ENCODE measurements around the gene SH3GLB2.
"Not testable (repeated sequence)": the region's sequence is repeated elsewhere in the genome, so short reads cannot be mapped to it uniquely, and the experiment has no call there.

The SH3GLB2 gene

DNA sequence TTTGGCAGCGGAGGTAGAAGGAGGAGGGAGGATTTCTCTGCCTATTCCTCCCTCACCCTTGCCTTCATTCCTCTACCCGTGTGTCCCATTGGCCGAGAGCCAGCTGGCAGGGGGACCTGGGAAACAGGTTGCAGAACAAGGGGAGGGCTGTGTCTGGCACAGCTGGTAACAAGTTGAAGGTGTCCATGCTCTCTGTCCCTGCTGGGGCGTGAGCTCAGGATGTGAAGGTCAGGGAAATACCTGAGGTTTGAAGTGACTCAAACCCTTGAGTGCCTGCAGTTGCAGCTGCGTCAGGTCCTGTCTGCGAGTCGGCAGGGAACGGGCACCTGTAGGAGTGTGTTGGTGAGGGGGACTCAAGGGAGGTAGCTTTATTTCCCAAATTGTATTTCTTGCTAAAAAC is 24.5 kb upstream of the SH3GLB2 start:
- DNase-seq, result no peak

DNA sequence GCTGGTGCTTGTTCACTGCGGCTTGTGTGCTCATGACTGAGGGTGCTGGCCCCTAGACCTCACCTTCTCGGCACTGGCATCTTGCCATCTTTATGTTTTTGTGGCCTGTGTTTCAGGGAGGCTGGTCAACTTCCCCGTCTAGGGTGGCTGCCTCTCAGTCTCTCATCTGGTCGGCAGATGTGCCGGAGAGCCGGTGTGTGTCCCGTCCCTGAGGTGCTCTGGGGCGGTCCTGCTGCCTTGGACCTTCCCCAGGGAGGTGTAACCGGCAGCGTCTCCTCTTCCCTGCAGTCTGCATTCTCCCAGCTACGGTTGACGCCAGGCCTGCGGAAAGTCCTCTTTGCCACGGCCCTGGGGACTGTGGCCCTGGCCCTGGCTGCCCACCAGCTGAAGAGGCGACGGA is 13.9 kb upstream of the SH3GLB2 start:
- DNase-seq, result no peak

- no peak for DNase-seq
Observed at GRCh38 chr9:129040113-129040643, 12.0 kb upstream of the SH3GLB2 start.

DNA sequence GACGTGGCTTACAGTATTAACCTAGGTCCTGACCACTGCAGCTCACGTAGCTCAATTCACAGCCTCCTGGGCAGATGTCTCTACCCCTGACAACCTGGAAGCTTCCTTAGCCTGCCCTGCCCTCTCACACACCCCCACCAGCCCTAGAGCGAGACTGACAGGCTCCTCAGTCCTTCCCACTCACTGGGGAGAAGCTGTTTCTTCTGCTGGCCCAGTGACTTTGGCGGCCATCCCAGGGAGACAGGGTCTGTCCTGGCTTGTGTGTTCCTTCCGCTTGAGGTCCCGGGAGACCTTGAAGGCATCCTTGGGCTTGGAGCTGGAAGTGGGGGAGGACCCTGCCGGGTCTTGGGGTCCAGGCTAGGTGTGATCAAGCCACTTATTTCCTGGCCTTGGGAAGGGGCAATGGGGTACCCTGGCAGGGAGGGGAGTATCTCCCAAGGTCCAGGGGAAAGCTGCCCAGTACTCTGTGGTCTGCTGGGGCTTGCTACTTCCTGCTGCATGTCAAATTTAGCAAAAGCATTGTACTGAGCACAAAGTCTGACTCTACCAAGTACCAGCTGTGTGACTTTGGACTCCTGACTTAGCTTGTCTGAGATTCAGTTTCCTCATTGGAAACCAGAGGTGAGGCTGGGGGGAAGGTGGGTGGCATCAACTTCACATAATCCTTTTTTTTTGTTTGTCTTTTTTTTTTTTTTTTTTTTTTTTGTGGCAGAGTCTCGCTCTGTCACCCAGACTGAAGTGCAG is 10.2 kb upstream of the SH3GLB2 start:
- DNase-seq, result no peak

DNA sequence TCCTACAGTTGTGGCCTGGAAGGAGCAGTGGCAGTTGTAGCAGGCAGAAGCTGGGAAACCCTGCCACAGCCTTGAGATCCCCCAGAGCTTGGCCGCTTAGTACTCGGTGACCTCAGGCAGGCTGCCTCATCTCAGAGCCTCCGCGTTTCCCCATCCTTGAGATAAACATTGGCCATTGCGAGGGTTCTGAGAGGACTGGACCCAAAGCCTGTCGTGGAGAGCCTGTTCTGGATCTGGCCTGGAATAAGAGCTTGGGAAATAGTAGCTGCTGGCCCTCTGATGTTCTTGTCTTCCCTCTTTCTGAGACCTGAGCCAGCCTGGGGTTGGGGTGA is 9.6 kb upstream of the SH3GLB2 start:
- DNase-seq, result no peak

DNA sequence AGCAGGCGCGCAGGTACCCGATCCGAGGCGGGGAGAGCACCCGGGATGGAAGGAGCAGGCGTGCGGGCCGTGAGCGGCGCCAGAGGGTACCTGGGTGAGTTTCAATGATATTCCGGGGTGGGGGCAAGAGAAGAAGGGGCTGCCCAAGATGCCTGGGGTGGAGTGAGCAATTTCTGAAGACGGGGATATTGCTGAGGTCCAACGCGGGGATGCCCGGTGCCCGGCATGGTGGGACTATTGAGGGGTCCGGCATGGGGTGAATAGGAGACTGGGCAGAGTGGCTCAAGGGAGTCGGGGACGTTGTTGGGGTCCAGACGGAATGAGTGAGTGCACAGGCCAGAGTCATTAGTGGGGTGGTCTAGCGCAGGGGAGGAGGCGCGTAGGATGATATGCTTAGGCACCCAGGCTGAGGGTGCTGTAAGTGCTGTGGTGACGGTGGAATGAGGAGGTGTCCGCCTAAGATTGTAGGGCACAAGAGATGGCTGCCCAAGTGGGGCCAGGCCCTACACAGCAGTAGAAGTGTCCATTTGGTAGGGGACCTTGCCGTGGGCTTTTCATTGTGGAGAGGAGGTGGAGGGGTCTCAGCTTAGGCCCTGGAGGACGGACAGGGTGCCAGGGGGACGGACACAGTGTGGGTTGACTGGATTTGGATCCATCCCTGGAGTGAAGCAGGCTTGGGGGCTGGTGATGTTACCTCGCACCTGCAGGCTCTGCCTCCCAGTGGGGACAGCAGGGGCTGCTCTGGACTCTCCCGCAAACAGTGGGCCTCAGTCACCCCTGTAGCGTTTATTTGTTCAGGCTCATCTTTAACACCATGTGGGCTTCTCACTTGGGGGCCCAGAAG is 9.0 kb upstream of the SH3GLB2 start:
- no peak for DNase-seq

DNA sequence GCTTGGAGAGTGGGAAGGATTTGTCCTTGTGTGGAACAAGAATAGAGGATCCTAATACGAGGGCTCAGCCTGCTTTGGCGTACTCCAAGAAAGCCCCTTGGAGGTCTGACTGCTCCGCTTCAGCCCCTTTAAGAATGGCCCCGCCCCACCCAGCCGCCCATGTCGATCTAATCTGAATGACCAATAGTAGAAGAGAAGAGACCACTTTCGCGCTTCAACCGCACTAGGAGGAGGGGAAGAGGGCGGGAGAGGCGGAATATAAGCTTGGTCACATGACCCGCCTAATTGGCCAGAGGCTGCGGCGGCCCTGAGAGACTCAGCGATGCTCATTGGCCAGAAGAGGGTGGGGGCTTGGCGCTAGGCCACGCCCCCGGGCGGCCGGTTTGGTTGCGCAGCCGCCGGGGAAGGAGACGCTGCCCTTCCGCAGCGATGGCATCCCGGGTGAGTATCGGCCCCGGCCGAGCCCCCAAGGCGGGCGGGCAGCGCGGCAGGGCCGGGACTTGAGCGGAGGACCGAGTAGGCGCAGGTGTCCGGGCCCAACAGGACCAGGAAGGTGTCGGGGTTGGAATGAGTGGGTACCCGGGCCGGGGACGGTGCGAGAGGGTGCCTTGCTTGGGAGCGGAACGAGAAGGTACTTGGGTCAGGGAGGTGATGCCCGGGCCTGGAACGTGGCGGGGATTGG is 8.3 kb upstream of the SH3GLB2 start, which contains the start of gene MIGA2:
TSS of gene MIGA2 (plus strand) at position 386 of the 682 bp plus-strand sequence. CDS start 3,969 bp downstream, outside the sequence.
- DNase-seq, result peak; percentile 98 to 100

- not testable (repeated sequence) for DNase-seq
Observed at GRCh38 chr9:129035838-129036237, 7.7 kb upstream of the SH3GLB2 start.

- no peak for DNase-seq
Observed at GRCh38 chr9:129033216-129033615, 5.1 kb upstream of the SH3GLB2 start.

GRCh38 chr9:129032541-129033159 is 4.5 kb upstream of the SH3GLB2 start:
- no peak for DNase-seq

GRCh38 chr9:129031514-129031913 is 3.4 kb upstream of the SH3GLB2 start:
- DNase-seq, result no peak

GRCh38 chr9:129030191-129030590 is 2.1 kb upstream of the SH3GLB2 start:
- no peak for DNase-seq

DNA sequence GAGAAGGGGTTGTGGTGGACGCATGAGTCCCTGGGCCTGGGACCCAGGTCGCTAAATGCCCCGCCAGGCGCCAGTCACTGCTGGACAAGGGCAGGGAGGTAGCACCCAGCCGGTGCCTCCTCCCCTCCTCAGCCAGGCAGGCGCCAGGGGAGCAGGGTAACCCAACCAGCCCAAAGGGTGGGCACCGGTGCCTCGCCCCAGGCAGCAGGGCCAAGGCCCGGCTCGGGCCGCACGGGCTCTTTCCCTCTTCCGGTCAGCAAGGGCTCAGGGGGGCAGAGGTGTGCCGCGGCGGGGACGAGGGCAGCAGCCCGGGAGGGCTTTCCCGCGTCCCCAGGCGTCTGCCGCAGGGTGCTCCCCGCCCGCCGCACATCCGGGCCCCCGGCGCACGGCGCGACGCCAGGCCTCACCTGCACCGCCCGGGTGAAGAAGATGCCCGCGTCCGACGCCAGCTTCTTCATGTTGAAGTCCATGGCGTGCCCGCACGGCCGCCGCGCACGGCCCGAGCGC is 393 bp downstream of the SH3GLB2 start:
- DNase-seq, result peak in 1 of 2 experiments; percentile 62

- no peak for DNase-seq
Observed at GRCh38 chr9:129027224-129027684, 877 bp downstream of the SH3GLB2 start.

DNA sequence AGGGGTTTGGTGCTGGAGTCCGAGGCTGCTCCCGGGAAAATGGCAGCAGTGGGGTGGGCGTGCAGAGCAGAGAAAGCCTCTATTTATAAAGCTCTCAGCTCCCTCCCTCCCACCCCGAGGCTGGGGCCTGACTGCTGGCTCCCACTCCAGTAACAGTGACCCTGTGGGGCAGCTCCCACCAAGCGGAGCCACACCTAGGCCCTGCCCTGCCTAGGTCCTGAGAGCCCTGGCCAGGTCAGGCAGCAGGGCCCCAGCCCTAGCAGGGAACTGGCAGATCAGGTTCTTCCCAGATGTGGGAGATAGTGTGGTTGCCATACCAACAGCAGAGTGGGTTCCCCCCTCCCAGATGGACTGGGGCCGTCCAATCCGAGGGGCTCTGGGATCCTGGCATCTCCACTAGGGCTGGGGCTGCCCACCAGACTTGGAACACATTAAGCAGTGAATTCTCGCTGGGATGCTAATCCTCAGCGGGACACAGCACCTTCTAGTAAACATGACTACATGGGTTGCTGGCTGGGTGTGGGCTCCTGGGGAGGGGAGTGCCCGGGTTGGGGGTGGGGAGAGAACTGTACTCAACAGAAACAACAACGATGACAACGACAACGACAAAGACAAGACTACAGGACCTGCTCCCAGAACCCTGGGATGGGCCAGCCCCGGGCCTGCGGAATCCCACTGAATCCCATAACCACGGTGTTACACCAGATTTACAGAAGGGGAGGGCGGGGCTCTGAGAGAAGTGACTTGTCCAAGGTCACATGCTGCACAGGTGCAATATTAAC is 1.5 kb downstream of the SH3GLB2 start:
- DNase-seq, result no peak

DNA sequence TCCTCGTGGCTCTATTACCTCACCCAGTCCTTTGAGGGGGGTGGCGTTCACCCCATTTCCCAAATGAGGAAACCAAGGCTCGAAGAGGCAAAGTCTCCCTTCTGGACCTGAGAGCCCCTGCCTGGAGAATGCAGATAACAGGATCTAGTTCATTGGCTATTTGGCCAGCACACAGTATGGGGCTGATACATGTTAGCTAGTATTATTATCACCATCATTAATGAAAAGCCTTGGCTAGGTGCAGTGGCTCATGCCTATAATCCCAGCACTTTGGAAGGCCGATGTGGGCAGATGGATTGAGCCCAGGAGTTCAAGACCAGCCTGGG is 4.3 kb downstream of the SH3GLB2 start:
- DNase-seq, result no peak

DNA sequence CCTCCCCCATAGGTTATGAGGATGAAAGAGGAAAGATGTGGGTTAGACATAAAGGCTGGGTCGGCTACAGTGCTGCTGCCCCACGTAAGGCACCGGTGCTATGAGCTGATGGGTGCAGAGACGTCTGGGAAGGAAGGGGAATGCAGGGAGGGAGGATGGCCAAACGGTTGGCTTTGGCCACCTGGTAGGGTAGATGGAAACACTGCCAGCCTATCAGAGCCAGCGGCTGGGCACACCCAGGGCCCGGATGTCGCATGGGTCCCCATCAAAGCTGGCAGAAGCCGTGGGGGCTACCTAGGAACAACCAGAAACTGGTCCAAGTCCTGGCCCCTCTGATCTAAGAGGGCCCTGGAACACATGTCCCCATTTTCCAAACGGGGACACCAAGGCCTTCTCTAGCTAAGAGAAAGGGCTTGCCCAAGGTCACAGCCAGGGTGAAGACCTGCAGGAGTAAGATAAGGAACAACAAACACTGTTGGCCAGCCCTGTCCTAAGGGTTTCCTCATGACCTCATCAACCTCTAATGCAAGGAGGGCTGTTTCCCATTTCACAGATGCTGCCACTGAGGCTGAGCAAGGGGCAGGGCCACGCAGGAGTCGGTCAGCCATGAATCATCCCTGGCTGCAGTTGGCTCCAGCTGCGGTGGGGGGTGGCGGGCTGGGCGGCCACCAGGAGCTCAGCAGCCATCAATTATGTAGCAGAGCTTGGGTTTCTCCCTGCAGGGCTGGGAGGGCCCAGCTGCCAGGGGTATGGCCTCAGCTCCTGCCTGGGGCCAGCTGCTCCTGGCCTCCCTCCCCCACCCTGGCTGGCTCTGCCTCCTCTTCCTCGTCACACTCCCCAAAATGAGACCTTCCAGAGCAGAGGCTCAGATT is 4.9 kb downstream of the SH3GLB2 start:
- no peak for DNase-seq

- DNase-seq, result no peak
Observed at GRCh38 chr9:129022037-129022436, 6.1 kb downstream of the SH3GLB2 start.

DNA sequence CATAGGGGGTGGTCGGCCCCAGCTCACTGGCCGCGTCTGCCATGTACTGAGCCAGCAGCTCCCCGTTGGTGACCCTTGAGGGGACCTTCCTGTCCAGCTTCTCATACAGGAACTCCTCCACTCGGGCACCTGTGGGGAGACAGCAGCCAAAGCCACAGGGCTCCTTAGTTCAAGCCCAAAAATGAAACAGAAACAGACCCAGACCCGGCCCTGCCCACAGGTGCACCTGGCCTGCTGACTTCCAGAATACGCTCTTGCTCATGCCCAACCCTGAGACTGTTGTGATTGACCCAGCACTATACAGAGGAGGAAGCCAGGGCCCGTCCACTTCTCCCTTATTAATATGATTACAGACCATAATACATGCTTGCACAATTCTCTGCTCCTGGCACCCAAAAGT is 7.0 kb downstream of the SH3GLB2 start:
- DNase-seq, result no peak

DNA sequence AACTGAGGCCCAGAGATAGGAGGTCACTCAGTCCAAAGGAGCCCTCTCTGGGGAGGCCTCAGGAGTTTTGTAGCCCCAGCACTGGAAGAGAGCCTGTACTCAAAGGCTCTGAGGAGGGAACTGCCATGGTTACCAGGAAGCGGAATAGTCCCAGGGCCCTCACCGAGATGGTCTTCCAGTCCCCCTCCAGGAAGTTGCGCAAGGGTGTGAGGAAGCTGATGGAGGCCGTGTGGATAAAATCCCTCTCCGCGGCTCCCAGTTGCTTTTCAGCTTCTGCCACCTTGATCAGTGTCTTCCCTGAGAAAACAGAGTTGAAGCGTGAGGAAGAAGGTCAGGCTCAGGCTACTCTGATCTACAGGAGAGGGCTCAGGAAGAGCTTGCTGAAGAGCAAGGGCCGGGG is 13.5 kb downstream of the SH3GLB2 start:
- no peak for DNase-seq

GRCh38 chr9:129014124-129014523 is 14.0 kb downstream of the SH3GLB2 start:
- DNase-seq, result no peak
